ENCODE results near the gene USH2A. TPM values are rescaled to one million over a fixed set of nuclear protein-coding genes. Genes with fewer than 3 reads are reported as not detected.

Gene USH2A
- total RNA-seq, 1 donor: under 0.01 TPM

GRCh38 chr1:215665215-215665614 is 758.0 kb downstream of the USH2A start:
- DNase-seq (ENCODE audit: low read depth in 2 of 3, low spot score in 2 of 3): no peak

GRCh38 chr1:215661033-215661432 is 762.2 kb downstream of the USH2A start:
- no peak for DNase-seq (ENCODE audit: low read depth in 2 of 3, low spot score in 2 of 3)

- no peak for DNase-seq (ENCODE audit: low read depth in 2 of 3, low spot score in 2 of 3)
These were observed 763.0 kb downstream of the USH2A start for GRCh38 chr1:215660259-215660658.

DNA sequence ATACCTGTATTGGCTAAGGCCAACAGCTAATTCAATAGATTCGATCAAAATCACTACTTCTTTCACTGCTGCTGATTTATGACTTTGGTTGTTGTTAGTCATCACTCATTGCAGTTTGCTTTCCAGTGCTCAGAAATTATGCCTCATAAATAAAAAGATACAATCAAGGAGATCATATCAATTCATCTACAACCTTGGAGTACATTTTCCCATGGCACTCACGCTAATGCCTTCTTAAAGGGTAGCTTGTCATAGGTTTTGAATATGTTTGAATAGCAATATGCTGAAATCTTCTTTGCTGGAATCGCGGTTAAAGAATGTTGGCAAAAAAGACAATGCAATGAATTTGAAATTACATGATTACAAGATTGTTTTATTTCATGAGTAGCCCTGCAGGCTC is 766.2 kb downstream of the USH2A start:
- no peak for DNase-seq (ENCODE audit: low read depth in 2 of 3, low spot score in 2 of 3)

- no peak for DNase-seq (ENCODE audit: low read depth in 2 of 3, low spot score in 2 of 3)
These were observed 770.9 kb downstream of the USH2A start for GRCh38 chr1:215652371-215652770.

DNA sequence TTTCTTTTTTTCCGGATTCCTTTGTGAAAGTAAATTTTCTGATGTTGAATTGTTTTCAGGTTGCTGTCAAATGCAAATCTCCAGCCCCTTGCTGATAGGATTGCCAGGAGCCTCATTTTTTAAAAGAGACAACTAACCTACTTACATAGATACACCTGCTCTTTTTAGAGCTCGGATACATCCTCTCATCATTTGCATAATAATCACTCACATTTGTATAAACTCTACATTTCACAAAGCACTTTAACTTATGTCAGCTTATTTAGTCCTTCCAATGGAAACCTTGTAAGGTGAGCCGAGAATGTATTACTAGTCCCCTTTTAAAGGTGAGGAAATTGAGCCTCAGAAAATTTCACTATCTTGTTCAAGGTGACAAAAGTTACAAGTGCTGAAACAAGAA is 771.4 kb downstream of the USH2A start:
- no peak for DNase-seq (ENCODE audit: low read depth in 2 of 3, low spot score in 2 of 3)

DNA sequence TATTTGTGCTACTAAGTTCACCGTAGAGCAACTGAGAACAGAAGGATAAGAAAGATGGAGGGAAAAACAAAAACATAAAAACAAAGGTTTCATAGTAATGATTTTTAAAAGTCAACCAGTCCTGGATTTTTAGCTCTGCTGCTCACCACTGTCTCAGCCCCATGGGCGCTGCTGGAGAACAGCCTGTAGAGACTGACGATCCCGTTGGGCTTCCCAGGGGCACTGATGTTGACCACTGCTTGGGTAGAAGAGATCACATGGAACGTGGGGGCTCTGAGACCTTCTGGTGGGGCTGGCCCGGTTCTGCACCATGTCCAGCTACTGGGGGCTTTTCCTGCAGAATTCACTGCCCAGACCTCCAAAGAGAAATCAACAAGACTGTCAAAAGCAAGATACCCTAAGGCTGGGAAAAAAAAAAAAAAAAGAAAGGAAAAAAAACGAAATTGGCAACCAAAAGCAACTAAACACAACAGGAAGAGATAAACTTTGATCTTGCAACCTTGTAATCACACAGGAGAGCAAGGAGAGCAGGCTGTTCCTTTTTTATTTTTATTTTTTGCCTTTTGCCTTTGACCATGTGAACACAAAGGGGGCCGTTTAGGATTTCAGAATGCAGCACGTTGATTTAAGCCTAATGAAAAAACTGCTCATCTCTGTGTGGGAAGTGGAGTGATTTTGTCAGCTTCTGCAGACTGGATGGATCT is 772.6 kb downstream of the USH2A start:
- no peak for DNase-seq (ENCODE audit: low read depth in 2 of 3, low spot score in 2 of 3)

DNA sequence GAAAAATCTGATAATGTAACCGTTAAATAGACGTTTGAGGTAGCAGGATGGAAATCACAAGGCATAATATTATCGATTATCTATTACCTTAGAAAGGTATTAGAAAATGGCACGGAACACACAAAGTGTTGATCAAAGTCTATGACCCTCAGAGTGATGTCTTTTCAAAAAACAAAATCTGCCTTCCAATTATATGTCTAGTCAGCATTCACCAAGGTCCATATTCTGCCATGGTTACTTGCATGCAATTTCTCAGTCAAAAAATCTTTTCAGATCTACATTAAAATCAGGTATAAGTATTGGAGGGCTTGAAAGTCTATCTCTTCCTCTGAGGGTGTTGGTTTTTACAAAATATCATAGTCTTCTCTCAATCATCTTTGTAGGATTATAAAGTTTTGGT is 774.3 kb downstream of the USH2A start:
- no peak for DNase-seq (ENCODE audit: low read depth in 2 of 3, low spot score in 2 of 3)

- DNase-seq (ENCODE audit: low read depth in 2 of 3, low spot score in 2 of 3): no peak
These were observed 775.5 kb downstream of the USH2A start for GRCh38 chr1:215647738-215648137.

DNA sequence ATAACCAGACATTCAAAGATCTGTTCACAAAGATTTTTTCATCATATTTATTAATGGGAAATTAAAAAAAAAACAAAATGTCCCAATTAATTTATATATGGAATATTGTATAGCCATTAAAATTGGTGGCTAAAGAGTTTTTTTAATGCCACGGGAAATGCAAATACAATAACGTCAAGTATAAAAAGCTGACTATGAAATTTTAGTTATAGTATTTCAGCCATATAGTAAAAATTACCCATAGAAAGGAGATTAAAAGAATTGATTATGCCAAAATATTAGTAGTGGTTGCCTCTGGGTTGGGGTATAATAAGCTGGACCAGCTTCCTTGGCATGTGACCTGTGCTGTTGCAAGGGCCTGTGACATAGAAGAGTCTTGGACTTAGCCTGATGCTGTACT is 777.4 kb downstream of the USH2A start:
- no peak for DNase-seq (ENCODE audit: low read depth in 2 of 3, low spot score in 2 of 3)

- no peak for DNase-seq (ENCODE audit: low read depth in 2 of 3, low spot score in 2 of 3)
These were observed 778.1 kb downstream of the USH2A start for GRCh38 chr1:215645182-215645581.

- DNase-seq (ENCODE audit: low read depth in 2 of 3, low spot score in 2 of 3): no peak
These were observed 779.5 kb downstream of the USH2A start for GRCh38 chr1:215643592-215644321.

- DNase-seq (ENCODE audit: low read depth in 2 of 3, low spot score in 2 of 3): no peak
These were observed 782.7 kb downstream of the USH2A start for GRCh38 chr1:215640429-215641148.

- no peak for DNase-seq (ENCODE audit: low read depth in 2 of 3, low spot score in 2 of 3)
These were observed 786.1 kb downstream of the USH2A start for GRCh38 chr1:215637041-215637573.

- no peak for DNase-seq (ENCODE audit: low read depth in 2 of 3, low spot score in 2 of 3)
These were observed 786.8 kb downstream of the USH2A start for GRCh38 chr1:215636258-215636965.

- no peak for DNase-seq (ENCODE audit: low read depth in 2 of 3, low spot score in 2 of 3)
These were observed 787.4 kb downstream of the USH2A start for GRCh38 chr1:215635827-215636226.

DNA sequence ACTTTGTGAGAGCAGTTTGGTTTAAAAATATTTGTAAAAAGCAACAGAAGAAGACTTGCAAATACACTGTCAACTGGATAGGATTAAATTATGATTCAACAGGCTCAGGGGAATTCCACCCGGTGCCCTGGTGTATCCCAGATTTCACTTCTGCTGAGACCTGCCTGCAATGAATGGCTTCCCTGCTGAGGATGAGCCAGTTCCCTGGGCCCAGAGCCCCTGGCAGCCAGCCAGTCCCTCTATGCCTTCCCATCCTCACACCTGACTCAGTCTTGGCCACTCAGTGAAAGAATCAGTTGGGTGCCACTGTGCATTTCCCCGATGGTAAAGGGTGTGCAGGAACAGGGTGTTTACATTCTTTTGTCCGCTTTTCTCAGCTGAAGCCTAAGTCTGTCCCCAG is 791.8 kb downstream of the USH2A start:
- no peak for DNase-seq (ENCODE audit: low read depth in 2 of 3, low spot score in 2 of 3)

GRCh38 chr1:215631040-215631439 is 792.2 kb downstream of the USH2A start:
- DNase-seq (ENCODE audit: low read depth in 2 of 3, low spot score in 2 of 3): no peak

DNA sequence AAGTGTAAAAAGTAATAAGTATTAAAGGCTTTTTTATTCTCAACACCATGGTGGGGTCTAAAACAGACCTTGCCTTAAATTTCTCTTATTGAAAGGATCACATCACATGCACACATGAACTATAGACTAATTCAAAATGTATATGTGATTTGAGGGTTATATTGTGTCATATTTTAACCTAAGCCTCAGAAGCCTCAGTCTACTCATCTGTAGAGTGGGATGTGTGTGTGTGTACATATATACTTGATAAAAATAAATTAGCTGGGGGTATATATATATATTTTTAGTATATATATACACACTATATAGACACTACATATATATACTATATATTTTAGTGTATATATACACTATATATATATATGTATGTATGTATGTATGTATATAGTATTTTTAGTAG is 797.3 kb downstream of the USH2A start:
- DNase-seq (ENCODE audit: low read depth in 2 of 3, low spot score in 2 of 3): no peak

- no peak for DNase-seq (ENCODE audit: low read depth in 2 of 3, low spot score in 2 of 3)
These were observed 800.1 kb downstream of the USH2A start for GRCh38 chr1:215623162-215623561.

- no peak for DNase-seq (ENCODE audit: low read depth in 2 of 3, low spot score in 2 of 3)
These were observed 805.3 kb downstream of the USH2A start for GRCh38 chr1:215617979-215618378.

All from hematopoietic multipotent progenitor cell (in vitro differentiated cells).